IPS DF 4.7 (cell line): ENCODE results near the gene ELFN2.
"Not testable (repeated sequence)": the region's sequence is repeated elsewhere in the genome, so short reads cannot be mapped to it uniquely, and the experiment has no call there.

Source experiments
- DNase-seq: peaks from one replicate; pipeline ENCODE4 v3.0.0-alpha.2; 2013; ENCODE audit warnings: low spot score; ENCODE audit errors: extremely low read depth

ELFN2 gene

GRCh38 chr22:37337204-37337943 lies 89.9 kb downstream of the ELFN2 start:
- no peak for DNase-seq

GRCh38 chr22:37336579-37336978 lies 90.7 kb downstream of the ELFN2 start:
- no peak for DNase-seq

- no peak for DNase-seq
These were observed 91.5 kb downstream of the ELFN2 start for GRCh38 chr22:37335806-37336199.

- DNase-seq = no peak
These were observed 92.1 kb downstream of the ELFN2 start for GRCh38 chr22:37334859-37335805.

GRCh38 chr22:37334461-37334858 lies 92.8 kb downstream of the ELFN2 start:
- DNase-seq = no peak

GRCh38 chr22:37333724-37334460 lies 93.4 kb downstream of the ELFN2 start:
- no peak for DNase-seq

- no peak for DNase-seq
These were observed 95.3 kb downstream of the ELFN2 start for GRCh38 chr22:37331856-37332536.

- no peak for DNase-seq
These were observed 96.2 kb downstream of the ELFN2 start for GRCh38 chr22:37331034-37331428.

GRCh38 chr22:37330200-37331033 lies 96.9 kb downstream of the ELFN2 start:
- DNase-seq = peak; percentile 84

- no peak for DNase-seq
These were observed 97.8 kb downstream of the ELFN2 start for GRCh38 chr22:37329238-37330140.

- not testable (repeated sequence) for DNase-seq
These were observed 98.6 kb downstream of the ELFN2 start for GRCh38 chr22:37328538-37329237.

GRCh38 chr22:37328017-37328416 lies 99.3 kb downstream of the ELFN2 start:
- no peak for DNase-seq

GRCh38 chr22:37326726-37327125 lies 100.6 kb downstream of the ELFN2 start:
- no peak for DNase-seq

GRCh38 chr22:37325039-37325395 lies 102.3 kb downstream of the ELFN2 start:
- DNase-seq = no peak

GRCh38 chr22:37324340-37325038 lies 102.8 kb downstream of the ELFN2 start:
- no peak for DNase-seq

- no peak for DNase-seq
These were observed 106.3 kb downstream of the ELFN2 start for GRCh38 chr22:37320726-37321677.

GRCh38 chr22:37319469-37319868 lies 107.8 kb downstream of the ELFN2 start:
- no peak for DNase-seq
